Panc1 (cell line): ENCODE measurements around the gene TRAPPC12. TPM values are rescaled to one million over a fixed set of nuclear protein-coding genes. Genes with fewer than 3 reads are reported as not detected.
"Not testable (repeated sequence)": the region's sequence is repeated elsewhere in the genome, so short reads cannot be mapped to it uniquely, and the experiment has no call there.

Experiments used
- ATAC-seq: fragments of 200-7000 bp; cut with Tn5 transposase; 2 replicates; pipeline ENCODE4 v1.9.1; 2020; ENCODE audit warnings: mild to moderate bottlenecking, moderate library complexity
- BruUV-seq: library from RNA; stranded (reverse); fragments of 400-500 nt; replicated peaks from 2 replicates; lab custom pipeline; 2021; lab: Mats Ljungman, UMichigan
- CTCF ChIA-PET: fragments of 300-600 bp; sonication (Branson Sonifier 250); formaldehyde crosslinking; loops from one replicate; lab custom pipeline; 2022; ENCODE audit warnings: antibody characterized with exemption; lab: Charles Lee
- POLR2A ChIA-PET: fragments of 300-600 bp; sonication (Branson Sonifier 250); formaldehyde crosslinking; loops from one replicate; lab custom pipeline; 2022; ENCODE audit warnings: antibody characterized with exemption; lab: Charles Lee
- DNase-seq: peaks from one replicate; pipeline ENCODE4 v3.0.0-alpha.2; 2010; ENCODE audit warnings: low read depth, low spot score
- H3K27ac ChIP-seq: 2 replicates; pipeline ENCODE4 v1.5.1; 2011; ENCODE audit warnings: mild to moderate bottlenecking, low read length, inconsistent platforms
- H3K27me3 ChIP-seq: fragments of 200-500 bp; sonication (Bioruptor generic); 2 replicates; pipeline ENCODE4 v1.6.0; 2014; ENCODE audit warnings: low read length, inconsistent platforms; ENCODE audit not compliant: control insufficient read depth, insufficient read depth
- H3K36me3 ChIP-seq: fragments of 200-500 bp; sonication (Bioruptor generic); 2 replicates; pipeline ENCODE4 v1.5.1; 2014; ENCODE audit warnings: inconsistent platforms, mild to moderate bottlenecking, low read length, moderate library complexity; ENCODE audit not compliant: control insufficient read depth, insufficient read depth
- H3K4me1 ChIP-seq: 2 replicates; pipeline ENCODE4 v1.5.1; 2011; ENCODE audit warnings: inconsistent platforms, mild to moderate bottlenecking, low read length, moderate library complexity; ENCODE audit not compliant: control insufficient read depth, insufficient read depth
- H3K4me3 ChIP-seq, 2 experiments: 2 replicates each; pipeline ENCODE4 v1.5.1; 2011 to 2012; ENCODE audit warnings: low read depth in 2 of 2, low read length in 2 of 2, mild to moderate bottlenecking in 2 of 2, inconsistent platforms in 1 of 2, moderate library complexity in 1 of 2
- H3K9me3 ChIP-seq: fragments of 200-500 bp; sonication (Bioruptor generic); 2 replicates; pipeline ENCODE4 v1.5.1; 2014; ENCODE audit warnings: low read depth, mild to moderate bottlenecking, inconsistent platforms, low read length, moderate library complexity; ENCODE audit not compliant: control insufficient read depth, insufficient read depth
- CTCF ChIP-seq: fragments of 450-650 bp; IDR thresholded peaks from 2 replicates; pipeline ENCODE4 v1.5.1; 2017; ENCODE audit warnings: mild to moderate bottlenecking
- POLR2AphosphoS5 ChIP-seq: IDR thresholded peaks from 2 replicates; pipeline ENCODE4 v1.6.1; 2012; ENCODE audit warnings: mild to moderate bottlenecking, low read depth, low read length, moderate library complexity
- REST ChIP-seq, 2 experiments: IDR thresholded peaks; 2 replicates each; pipeline ENCODE4 v1.6.1; 2011 to 2012; ENCODE audit warnings: low read depth in 2 of 2, control low read depth in 1 of 2, low read length in 1 of 2, mild to moderate bottlenecking in 1 of 2, moderate library complexity in 1 of 2; ENCODE audit not compliant: insufficient read depth in 1 of 2
- SIN3A ChIP-seq: IDR thresholded peaks from 2 replicates; pipeline ENCODE4 v1.6.1; 2012; ENCODE audit warnings: low read depth, mild to moderate bottlenecking, low read length, moderate library complexity, borderline replicate concordance; ENCODE audit not compliant: insufficient read depth
- TCF7L2 ChIP-seq: IDR thresholded peaks from 2 replicates; pipeline ENCODE4 v1.6.1; 2011; ENCODE audit warnings: mild to moderate bottlenecking, low read depth, low read length, inconsistent platforms
- in situ Hi-C: cut with HindIII; loops from 2 replicates; pipeline ENCODE4 v1.10.0; 2016; ENCODE audit warnings: low sequenced_read_pairs, low pct_unique_long_range_greater_than_20kb
- intact Hi-C: fragments of 100-400 bp; cut with micrococcal nuclease; formaldehyde crosslinking; loops from one replicate; pipeline ENCODE4 v1.10.0; 2022; ENCODE audit not compliant: unreplicated experiment
- total RNA-seq: library from RNA; stranded (reverse); gene quantifications from one replicate; pipeline ENCODE4 v1.2.1, GENCODE V29; 2021; ENCODE audit not compliant: unreplicated experiment

TRAPPC12 gene
- total RNA-seq, 1 experiment from 2014 or later: 78.7 TPM

- POLR2A ChIA-PET: no interaction called here
- no peak overlapping the region for H3K27ac ChIP-seq
- CTCF ChIA-PET: no interaction called here
- H3K4me3 ChIP-seq: no peak overlapping the region
- intact Hi-C loops: no loop called here
- no peaks in the 10 kb centered on the region for H3K4me1 ChIP-seq
- no peaks in the 10 kb centered on the region for H3K27me3 ChIP-seq
- ATAC-seq (no peak), DNase-seq (no peak)
- no peak for TF ChIP-seq CTCF
- no peak for TF ChIP-seq REST (IDR thresholded peaks at IDR 0.05; ENCODE audit: insufficient read depth in 1 of 2, low read depth in 2 of 2, low read length in 1 of 2)
- no peak for TF ChIP-seq TCF7L2
- TF ChIP-seq POLR2AphosphoS5: no peak
- TF ChIP-seq SIN3A: no peak
- BruUV-seq: no TSS peak
- no peaks in the 10 kb centered on the region for H3K9me3 ChIP-seq
- H3K36me3 ChIP-seq: no peaks in the 10 kb centered on the region
- in situ Hi-C loops: no loop called here
These were observed 68.4 kb downstream of the TRAPPC12 start for GRCh38 chr2:3447789-3448317.

- H3K36me3 ChIP-seq, H3K4me3 ChIP-seq, H3K27me3 ChIP-seq, H3K9me3 ChIP-seq, ATAC-seq, in situ Hi-C loops, H3K27ac ChIP-seq, H3K4me1 ChIP-seq, CTCF ChIA-PET, DNase-seq, BruUV-seq, POLR2A ChIA-PET, intact Hi-C loops: not testable (repeated sequence)
These were observed 69.0 kb downstream of the TRAPPC12 start for GRCh38 chr2:3448441-3448911.

GRCh38 chr2:3449086-3449485 is 69.6 kb downstream of the TRAPPC12 start:
- no peaks in the 10 kb centered on the region for H3K27me3 ChIP-seq
- no TSS peak for BruUV-seq
- H3K9me3 ChIP-seq: no peaks in the 10 kb centered on the region
- ATAC-seq (no peak), DNase-seq (no peak)
- TF ChIP-seq REST (IDR thresholded peaks at IDR 0.05; ENCODE audit: insufficient read depth in 1 of 2, low read depth in 2 of 2, low read length in 1 of 2) (no peak), CTCF (no peak), SIN3A (no peak), TCF7L2 (no peak)
- in situ Hi-C loops (no loop called here), intact Hi-C loops (no loop called here)
- POLR2A ChIA-PET: no interaction called here
- no peak overlapping the region for H3K27ac ChIP-seq
- CTCF ChIA-PET: no interaction called here
- H3K4me3 ChIP-seq: no peak overlapping the region
- no peaks in the 10 kb centered on the region for H3K36me3 ChIP-seq
- H3K4me1 ChIP-seq: no peaks in the 10 kb centered on the region
